ENCODE results near the gene CACNA1C.

CACNA1C gene

GRCh38 chr12:2376908-2377657 lies 324.3 kb downstream of the CACNA1C start:
- Histone ChIP-seq H3K27me3 (ENCODE audit: insufficient read depth, poor library complexity, severe bottlenecking) (peaks cover 66% of the 10 kb centered on the region), H3K9me3 (ENCODE audit: severe bottlenecking) (no peaks in the 10 kb centered on the region), H3K4me1 (ENCODE audit: insufficient read depth, poor library complexity, severe bottlenecking) (no peaks in the 10 kb centered on the region), H3K27ac (ENCODE audit: poor library complexity, severe bottlenecking) (no peak overlapping the region), H3K36me3 (ENCODE audit: low read depth) (no peaks in the 10 kb centered on the region), H3K4me3 (ENCODE audit: severe bottlenecking) (no peak overlapping the region)
- DNase-seq (ENCODE audit: low spot score) = peak; percentile 24
- no peak for ATAC-seq (ENCODE audit: low read depth)
- TF ChIP-seq CTCF (IDR thresholded peaks at IDR 0.05; ENCODE audit: poor library complexity, severe bottlenecking) = no peak

- H3K36me3 ChIP-seq (ENCODE audit: low read depth) = no peaks in the 10 kb centered on the region
- ATAC-seq (ENCODE audit: low read depth) = no peak
- no peak for TF ChIP-seq CTCF (IDR thresholded peaks at IDR 0.05; ENCODE audit: poor library complexity, severe bottlenecking)
- no peak overlapping the region for H3K4me3 ChIP-seq (ENCODE audit: severe bottlenecking)
- H3K4me1 ChIP-seq (ENCODE audit: insufficient read depth, poor library complexity, severe bottlenecking) = no peaks in the 10 kb centered on the region
- H3K27ac ChIP-seq (ENCODE audit: poor library complexity, severe bottlenecking) = no peak overlapping the region
- no peaks in the 10 kb centered on the region for H3K9me3 ChIP-seq (ENCODE audit: severe bottlenecking)
- DNase-seq (ENCODE audit: low spot score) = no peak
- peaks cover 72% of the 10 kb centered on the region for H3K27me3 ChIP-seq (ENCODE audit: insufficient read depth, poor library complexity, severe bottlenecking)
Observed at GRCh38 chr12:2378835-2379330, 326.1 kb downstream of the CACNA1C start.

GRCh38 chr12:2380946-2381345 lies 328.2 kb downstream of the CACNA1C start:
- DNase-seq (ENCODE audit: low spot score) (no peak), ATAC-seq (ENCODE audit: low read depth) (no peak)
- Histone ChIP-seq H3K9me3 (ENCODE audit: severe bottlenecking) (no peaks in the 10 kb centered on the region), H3K4me3 (ENCODE audit: severe bottlenecking) (no peak overlapping the region), H3K27me3 (ENCODE audit: insufficient read depth, poor library complexity, severe bottlenecking) (peaks cover 59% of the 10 kb centered on the region), H3K4me1 (ENCODE audit: insufficient read depth, poor library complexity, severe bottlenecking) (no peaks in the 10 kb centered on the region), H3K36me3 (ENCODE audit: low read depth) (no peaks in the 10 kb centered on the region), H3K27ac (ENCODE audit: poor library complexity, severe bottlenecking) (no peak overlapping the region)
- TF ChIP-seq CTCF (IDR thresholded peaks at IDR 0.05; ENCODE audit: poor library complexity, severe bottlenecking) = no peak

GRCh38 chr12:2382370-2383155 lies 329.8 kb downstream of the CACNA1C start:
- Histone ChIP-seq H3K27ac (ENCODE audit: poor library complexity, severe bottlenecking) (no peak overlapping the region), H3K27me3 (ENCODE audit: insufficient read depth, poor library complexity, severe bottlenecking) (peaks cover 53% of the 10 kb centered on the region), H3K4me1 (ENCODE audit: insufficient read depth, poor library complexity, severe bottlenecking) (no peaks in the 10 kb centered on the region), H3K9me3 (ENCODE audit: severe bottlenecking) (no peaks in the 10 kb centered on the region), H3K4me3 (ENCODE audit: severe bottlenecking) (no peak overlapping the region), H3K36me3 (ENCODE audit: low read depth) (no peaks in the 10 kb centered on the region)
- no peak for TF ChIP-seq CTCF (IDR thresholded peaks at IDR 0.05; ENCODE audit: poor library complexity, severe bottlenecking)
- DNase-seq (ENCODE audit: low spot score) (no peak), ATAC-seq (ENCODE audit: low read depth) (0 out of 3 replicates have a peak, but pooled peaks have one; percentile 46)

Data from RWPE2 (cell line).